IPS-20b (cell line): ENCODE measurements around the gene EDN2.

Experiments
- H3K27ac ChIP-seq: one replicate; pipeline ENCODE4 v1.5.1; 2013; ENCODE audit warnings: low read length
- H3K27me3 ChIP-seq: 2 replicates; pipeline ENCODE4 v1.6.1; 2013; ENCODE audit warnings: mild to moderate bottlenecking, low read length, inconsistent platforms; ENCODE audit not compliant: insufficient read depth
- H3K36me3 ChIP-seq: 2 replicates; pipeline ENCODE4 v1.6.1; 2013; ENCODE audit warnings: low read depth, mild to moderate bottlenecking, inconsistent platforms, low read length, moderate library complexity; ENCODE audit not compliant: insufficient read depth
- H3K4me1 ChIP-seq: 2 replicates; pipeline ENCODE4 v1.6.1; 2013; ENCODE audit warnings: mild to moderate bottlenecking, control low read depth, inconsistent platforms, low read length, moderate library complexity; ENCODE audit not compliant: insufficient read depth
- H3K4me3 ChIP-seq: 2 replicates; pipeline ENCODE4 v1.5.1; 2013; ENCODE audit warnings: mild to moderate bottlenecking, low read length, inconsistent platforms
- H3K9ac ChIP-seq: 2 replicates; pipeline ENCODE4 v1.6.1; 2013; ENCODE audit warnings: low read depth, mild to moderate bottlenecking, inconsistent platforms, low read length, moderate library complexity
- H3K9me3 ChIP-seq: 2 replicates; pipeline ENCODE4 v1.6.1; 2013; ENCODE audit warnings: mild to moderate bottlenecking, low read depth, low read length, inconsistent platforms; ENCODE audit not compliant: insufficient read depth

The EDN2 gene

DNA sequence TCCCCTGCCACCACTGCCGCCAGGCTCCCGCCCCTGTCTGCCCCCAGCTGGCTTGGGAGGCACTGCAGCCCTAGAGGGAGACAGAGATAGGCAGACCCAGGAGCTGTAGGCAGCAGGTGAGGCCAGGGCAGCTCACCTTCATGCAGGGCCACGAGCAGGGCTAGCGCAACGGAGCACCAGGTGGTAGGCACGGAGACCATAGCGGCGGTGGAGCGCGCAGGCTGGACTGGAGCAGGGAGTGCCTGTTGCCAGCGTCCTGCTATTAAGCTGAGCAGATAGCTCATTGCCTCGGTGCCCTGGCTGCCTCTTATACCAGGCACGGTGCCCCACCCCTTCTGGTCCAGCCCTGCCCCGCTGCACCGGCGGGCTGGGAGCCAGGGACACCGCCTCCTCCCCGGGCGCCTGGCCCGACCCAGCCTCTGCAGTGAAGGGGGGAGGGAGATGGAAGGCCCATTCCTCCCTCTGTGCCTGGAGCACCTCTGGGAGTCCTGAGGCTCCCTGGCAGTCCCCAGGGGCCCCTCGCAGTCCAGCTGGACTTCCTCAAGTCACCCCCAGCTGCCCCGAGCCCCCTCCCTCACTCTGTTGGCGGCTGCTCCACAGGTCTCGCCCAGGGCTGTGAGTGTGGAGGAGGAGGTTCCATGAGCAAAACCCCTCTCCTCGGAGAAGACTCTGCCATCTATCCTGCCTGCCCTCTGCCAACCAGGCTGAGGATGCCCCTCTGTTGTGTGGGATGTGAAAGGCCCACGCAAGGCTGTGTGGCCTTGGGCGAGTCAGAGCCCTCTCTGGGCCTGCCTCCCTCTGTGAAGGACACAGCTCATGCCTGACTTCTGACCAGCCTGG, at the start of gene EDN2:
Gene EDN2 (minus strand): TSS at position 282 of the 840 bp plus-strand sequence. CDS start 82 bp downstream, at position 200.
- Histone ChIP-seq H3K4me3 (no peak within 1 kb of the TSS), H3K9me3 (no peaks in the 10 kb centered on the region), H3K4me1 (peaks cover 33% of the 10 kb centered on the region), H3K27ac (no peak within 1 kb of the TSS), H3K9ac (no peak within 1 kb of the TSS), H3K36me3 (no peaks in the 10 kb centered on the region), H3K27me3 (peaks cover 6% of the 10 kb centered on the region; the same call in 1 of the 2 replicates)

DNA sequence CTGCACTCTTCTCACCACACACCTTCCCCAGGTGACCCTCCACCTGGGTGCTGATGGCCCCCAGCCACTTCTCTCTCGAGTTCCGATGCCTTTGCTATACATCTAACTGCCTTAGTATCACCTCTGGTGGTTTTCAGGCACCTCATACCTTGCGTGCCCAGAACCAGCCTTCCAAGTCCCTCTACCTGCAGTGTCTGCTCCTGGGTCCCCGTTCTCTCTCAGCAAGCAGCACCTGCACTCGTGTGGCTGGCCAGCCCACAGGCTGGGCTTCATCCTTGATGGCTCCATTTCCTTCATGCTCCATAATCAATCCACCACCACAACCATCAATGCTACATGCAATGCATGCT, 49.2 kb upstream of the EDN2 start:
- Histone ChIP-seq H3K4me3 (no peak overlapping the region), H3K27ac (no peak overlapping the region), H3K9ac (no peak overlapping the region), H3K27me3 (no peaks in the 10 kb centered on the region; the same call in 1 of the 2 replicates), H3K36me3 (no peaks in the 10 kb centered on the region), H3K4me1 (no peaks in the 10 kb centered on the region), H3K9me3 (peaks cover 7% of the 10 kb centered on the region; the same call in 1 of the 2 replicates)

DNA sequence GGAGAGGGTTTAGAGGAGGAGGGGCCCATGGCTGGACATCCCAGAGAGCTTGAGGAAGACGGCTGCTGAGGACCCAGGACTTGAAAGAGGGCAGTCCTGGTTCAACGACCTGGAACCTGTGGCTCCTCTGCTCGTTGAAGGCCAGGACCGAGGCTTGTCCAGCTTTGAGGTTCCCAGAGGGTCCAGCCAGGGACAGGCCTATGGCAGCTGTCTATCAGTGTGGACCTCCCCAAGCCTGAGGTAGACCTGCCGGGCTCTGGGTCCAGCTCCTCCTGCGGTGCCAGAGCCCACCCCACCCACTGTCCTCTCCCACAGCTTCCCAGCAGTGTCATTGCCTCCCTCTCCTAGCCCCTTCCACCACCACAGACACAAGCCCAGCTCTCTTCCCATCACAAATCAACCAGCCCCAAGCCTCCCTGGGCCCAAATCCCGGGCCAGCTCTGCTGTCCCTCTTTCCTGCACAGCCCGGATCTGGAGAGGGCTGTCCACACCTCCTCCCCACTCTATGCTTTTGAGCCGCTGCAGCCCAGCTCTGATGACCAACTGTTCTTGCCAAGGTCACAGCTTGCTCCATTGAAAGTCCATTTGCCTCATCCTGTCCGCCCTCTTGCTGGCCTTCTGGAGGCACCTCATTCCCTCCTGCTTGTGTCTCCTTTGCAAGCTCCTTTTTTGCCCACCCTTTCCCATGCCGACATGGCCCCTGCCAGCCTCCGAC, 48.7 kb upstream of the EDN2 start:
- no peak overlapping the region for H3K4me3 ChIP-seq

DNA sequence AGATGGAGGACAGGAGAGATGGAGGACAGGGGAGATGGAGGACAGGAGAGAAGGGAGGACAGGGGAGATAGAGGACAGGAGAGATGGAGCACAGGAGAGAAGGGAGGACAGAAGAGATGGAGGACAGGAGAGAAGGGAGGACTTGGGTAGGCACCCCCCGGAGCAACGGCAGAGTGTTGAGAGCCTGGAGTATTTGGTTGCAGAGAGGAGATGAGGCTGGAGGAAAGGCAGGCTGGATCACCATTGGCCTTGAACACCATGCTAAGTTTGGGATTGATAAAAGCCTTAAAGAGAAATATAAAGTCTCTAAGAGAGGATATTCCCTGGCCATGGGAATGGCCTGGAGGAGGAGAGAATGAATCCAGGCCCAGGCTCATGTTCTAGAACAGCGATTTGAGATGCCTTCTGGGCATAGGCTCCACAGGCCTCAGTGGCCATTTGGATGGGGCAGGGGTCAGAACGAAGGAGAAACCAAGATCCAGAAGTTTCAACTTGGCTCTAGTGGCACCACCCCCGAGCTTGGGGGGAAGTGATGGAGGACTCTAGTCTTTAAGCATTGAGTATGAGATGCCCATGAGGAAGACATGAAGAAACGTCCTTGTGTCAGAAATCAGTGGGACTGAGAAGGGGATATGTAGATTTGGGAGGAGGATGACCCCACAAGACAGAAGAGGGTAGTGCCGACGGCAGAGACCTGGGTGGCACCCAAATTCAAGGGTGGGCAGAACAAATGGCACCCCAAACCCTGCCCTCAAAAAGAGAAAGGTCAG, 47.9 kb upstream of the EDN2 start:
- Histone ChIP-seq H3K4me1 (no peaks in the 10 kb centered on the region), H3K9ac (no peak overlapping the region), H3K27ac (no peak overlapping the region), H3K4me3 (no peak overlapping the region), H3K27me3 (no peaks in the 10 kb centered on the region; the same call in 1 of the 2 replicates), H3K9me3 (peaks cover 7% of the 10 kb centered on the region; the same call in 1 of the 2 replicates), H3K36me3 (no peaks in the 10 kb centered on the region)

More for the DNA sequence above, 48.7 kb upstream of the EDN2 start:
- no peaks in the 10 kb centered on the region for H3K36me3 ChIP-seq
- peaks cover 7% of the 10 kb centered on the region; the same call in 1 of the 2 replicates for H3K9me3 ChIP-seq
- H3K27ac ChIP-seq = no peak overlapping the region
- H3K4me1 ChIP-seq = no peaks in the 10 kb centered on the region
- H3K9ac ChIP-seq = no peak overlapping the region
- H3K27me3 ChIP-seq = no peaks in the 10 kb centered on the region; the same call in 1 of the 2 replicates

DNA sequence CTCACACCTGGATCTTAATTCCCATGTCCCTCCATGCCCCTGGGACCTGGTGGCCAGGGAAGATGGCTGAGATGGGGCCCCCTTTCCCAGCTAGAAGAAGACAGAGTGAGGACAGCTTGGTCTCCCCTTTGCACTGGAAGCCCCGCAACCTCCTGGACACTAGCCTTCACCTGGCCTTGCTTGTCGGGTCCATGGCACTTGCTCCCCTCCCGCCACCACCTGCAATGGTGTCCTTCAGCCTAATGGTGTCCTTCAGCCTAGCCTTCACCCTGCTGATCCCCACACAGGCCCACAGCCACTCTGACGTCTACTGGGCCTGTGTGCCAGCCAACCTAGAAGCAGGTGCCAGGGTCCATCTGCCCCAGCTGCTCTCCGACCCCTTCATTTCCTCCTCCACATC, 45.9 kb upstream of the EDN2 start:
- Histone ChIP-seq H3K4me1 (no peaks in the 10 kb centered on the region), H3K36me3 (no peaks in the 10 kb centered on the region), H3K4me3 (no peak overlapping the region), H3K27me3 (no peaks in the 10 kb centered on the region; the same call in 1 of the 2 replicates), H3K9ac (no peak overlapping the region), H3K27ac (no peak overlapping the region), H3K9me3 (peaks cover 7% of the 10 kb centered on the region; the same call in 1 of the 2 replicates)

DNA sequence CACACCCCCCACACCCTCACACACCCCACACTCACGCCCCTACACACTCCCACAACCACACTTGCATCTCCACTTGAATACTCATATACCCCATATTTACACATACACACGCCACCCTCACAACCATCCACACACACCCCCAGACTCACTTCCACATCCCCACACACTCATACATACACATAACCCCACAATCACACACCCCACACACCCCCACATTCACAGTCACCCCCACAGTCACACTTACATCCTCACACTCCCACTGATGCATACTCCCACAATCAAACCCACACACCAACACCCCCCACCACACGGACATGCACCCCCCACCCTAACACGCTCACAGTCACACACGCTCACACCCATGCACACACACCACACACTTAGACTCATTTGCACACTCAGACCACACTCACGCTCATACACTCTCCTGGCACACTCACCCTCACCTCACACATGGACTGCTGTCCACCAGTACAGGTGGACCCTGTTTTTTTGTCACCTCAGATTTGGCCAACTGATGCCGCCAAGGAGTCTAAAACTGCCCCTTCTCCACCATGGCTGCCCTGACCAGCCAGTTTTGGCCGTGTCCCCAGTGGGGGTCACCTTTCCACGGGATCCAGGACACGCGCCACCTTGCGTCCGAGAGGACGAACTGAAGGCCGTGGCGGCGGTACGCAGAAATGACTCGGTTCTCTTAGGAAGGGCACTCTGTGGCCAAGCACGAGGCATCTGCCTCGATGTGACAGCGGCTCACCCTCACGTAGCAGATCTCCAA, 45.3 kb upstream of the EDN2 start:
- Histone ChIP-seq H3K27ac (no peak overlapping the region), H3K36me3 (no peaks in the 10 kb centered on the region), H3K27me3 (no peaks in the 10 kb centered on the region; the same call in 1 of the 2 replicates), H3K4me1 (no peaks in the 10 kb centered on the region), H3K4me3 (no peak overlapping the region), H3K9ac (no peak overlapping the region), H3K9me3 (peaks cover 7% of the 10 kb centered on the region; the same call in 1 of the 2 replicates)

DNA sequence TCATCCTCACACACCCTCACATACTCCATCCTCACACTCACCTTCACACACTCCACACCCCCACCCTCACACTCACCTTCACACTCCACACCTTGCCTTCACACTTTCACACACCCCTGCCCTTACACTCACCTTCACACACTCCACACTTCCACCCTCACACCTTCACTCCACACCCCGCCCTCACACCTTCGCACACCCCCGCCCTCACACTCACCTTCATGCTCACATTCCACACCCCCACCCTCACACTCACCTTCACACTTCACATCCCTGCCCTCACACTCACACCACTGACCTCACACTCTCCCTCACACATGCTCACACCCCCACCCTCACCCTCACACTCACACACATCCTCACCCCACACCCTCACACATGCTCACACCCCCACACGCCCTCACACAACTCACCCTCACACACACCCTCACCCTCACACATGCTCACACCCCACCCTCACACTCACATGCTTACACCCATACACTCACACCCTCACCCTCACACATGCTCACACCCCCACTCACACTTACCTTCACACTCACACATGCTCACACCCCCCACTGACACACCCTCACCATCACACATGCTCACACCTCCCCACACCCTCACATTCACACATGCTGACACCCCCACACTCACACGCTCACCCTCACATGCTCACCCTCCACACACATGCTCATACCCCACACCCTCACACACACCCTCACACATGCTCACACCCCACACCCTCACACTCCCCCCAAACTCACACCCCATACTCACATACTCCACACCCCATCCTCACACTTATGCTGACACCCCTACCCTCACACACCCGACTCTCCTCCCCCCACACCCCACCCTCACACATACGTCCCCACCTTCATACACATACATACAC, 44.5 kb upstream of the EDN2 start:
- Histone ChIP-seq H3K27ac (no peak overlapping the region), H3K27me3 (no peaks in the 10 kb centered on the region; the same call in 1 of the 2 replicates), H3K36me3 (no peaks in the 10 kb centered on the region), H3K4me1 (no peaks in the 10 kb centered on the region), H3K4me3 (no peak overlapping the region), H3K9me3 (peaks cover 7% of the 10 kb centered on the region; the same call in 1 of the 2 replicates), H3K9ac (no peak overlapping the region)

DNA sequence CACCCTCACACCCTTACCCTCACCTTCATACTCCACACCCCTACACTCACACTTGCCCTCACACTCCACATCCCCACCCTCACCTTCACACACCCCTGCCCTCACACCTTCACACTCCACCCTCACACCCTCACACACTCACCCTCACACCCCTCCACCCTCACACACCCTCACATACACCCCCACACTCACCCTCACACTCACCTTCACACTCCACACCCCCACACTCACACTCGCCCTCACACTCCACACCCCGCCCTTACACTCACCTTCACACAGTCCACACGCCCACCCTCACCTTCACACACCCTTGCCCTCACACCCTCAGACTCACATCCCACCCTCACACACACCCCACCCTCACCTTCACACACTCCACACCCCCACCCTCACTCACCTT, 43.6 kb upstream of the EDN2 start:
- Histone ChIP-seq H3K27ac (no peak overlapping the region), H3K9ac (no peak overlapping the region), H3K9me3 (peaks cover 7% of the 10 kb centered on the region; the same call in 1 of the 2 replicates), H3K36me3 (no peaks in the 10 kb centered on the region), H3K4me3 (no peak overlapping the region), H3K27me3 (no peaks in the 10 kb centered on the region), H3K4me1 (no peaks in the 10 kb centered on the region)

DNA sequence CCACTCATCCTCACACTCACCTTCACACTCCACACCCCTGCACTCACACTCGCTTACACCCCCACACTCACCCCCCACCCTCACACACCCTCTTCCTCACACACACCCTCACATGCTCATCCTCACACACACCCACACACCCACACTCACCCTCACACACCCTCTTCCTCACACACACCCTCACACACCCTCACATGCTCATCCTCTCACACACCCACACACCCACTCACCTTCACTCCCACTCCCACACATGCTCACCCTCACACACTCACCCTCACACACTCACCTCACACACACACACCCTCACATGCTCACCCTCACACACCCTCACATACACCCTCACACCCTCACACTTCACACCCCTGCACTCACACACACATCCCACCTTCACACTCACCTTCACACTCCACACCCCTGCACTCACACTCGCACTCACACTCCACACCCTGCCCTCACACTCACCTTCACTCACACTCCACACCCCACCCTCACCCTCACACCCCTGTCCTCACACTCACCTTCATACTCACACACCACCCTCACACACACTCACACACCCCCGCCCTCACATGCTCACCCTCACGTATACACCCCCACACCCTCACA, 42.6 kb upstream of the EDN2 start:
- Histone ChIP-seq H3K36me3 (no peaks in the 10 kb centered on the region), H3K9ac (no peak overlapping the region), H3K4me3 (no peak overlapping the region), H3K27ac (no peak overlapping the region), H3K27me3 (no peaks in the 10 kb centered on the region), H3K9me3 (peaks cover 7% of the 10 kb centered on the region; the same call in 1 of the 2 replicates), H3K4me1 (no peaks in the 10 kb centered on the region)
